Smooth muscle cell (in vitro differentiated cells): Measurements from ENCODE around the gene CORT. TPM values are rescaled to one million over a fixed set of nuclear protein-coding genes. Genes with fewer than 3 reads are reported as not detected.
"Not testable (repeated sequence)": the region's sequence is repeated elsewhere in the genome, so short reads cannot be mapped to it uniquely, and the experiment has no call there.

Experiments used
- DNase-seq: peaks from one replicate; lab custom pipeline; 2025; ENCODE audit not compliant: unreplicated experiment; lab: John Stamatoyannopoulos, UW
- H2AFZ ChIP-seq: fragments of 200-600 bp; sonication (generic); 2 replicates; pipeline ENCODE4 v1.6.0; 2016; ENCODE audit warnings: antibody characterized with exemption, low read depth, mild to moderate bottlenecking
- H3F3A ChIP-seq: fragments of 200-600 bp; sonication (generic); 2 replicates; pipeline ENCODE4 v1.6.0; 2017; ENCODE audit warnings: antibody characterized with exemption, low read depth
- H3K27ac ChIP-seq: fragments of 200-600 bp; sonication (generic); 2 replicates; pipeline ENCODE4 v1.5.1; 2016; ENCODE audit warnings: low read depth, mild to moderate bottlenecking
- H3K27me3 ChIP-seq: fragments of 200-600 bp; sonication (generic); 2 replicates; pipeline ENCODE4 v1.6.1; 2016; ENCODE audit warnings: low read depth, mild to moderate bottlenecking
- H3K36me3 ChIP-seq: fragments of 200-600 bp; sonication (generic); 2 replicates; pipeline ENCODE4 v1.5.1; 2016; ENCODE audit warnings: low read depth
- H3K4me1 ChIP-seq: fragments of 200-600 bp; sonication (generic); 2 replicates; pipeline ENCODE4 v1.5.1; 2016; ENCODE audit warnings: low read depth
- H3K4me2 ChIP-seq: fragments of 200-600 bp; sonication (generic); 2 replicates; pipeline ENCODE4 v1.6.0; 2016; ENCODE audit warnings: mild to moderate bottlenecking
- H3K4me3 ChIP-seq: fragments of 200-600 bp; sonication (generic); 2 replicates; pipeline ENCODE4 v1.5.1; 2016; ENCODE audit warnings: mild to moderate bottlenecking
- H3K79me2 ChIP-seq: fragments of 200-600 bp; sonication (generic); 2 replicates; pipeline ENCODE4 v1.6.0; 2016; ENCODE audit warnings: low read depth, mild to moderate bottlenecking
- H3K9ac ChIP-seq: fragments of 200-600 bp; sonication (generic); 2 replicates; pipeline ENCODE4 v1.6.0; 2016; ENCODE audit warnings: low read depth
- H3K9me3 ChIP-seq: fragments of 200-600 bp; sonication (generic); replicated peaks from 2 replicates; pipeline ENCODE4 v1.5.1; 2016; ENCODE audit warnings: low read depth
- H4K20me1 ChIP-seq: fragments of 200-600 bp; sonication (generic); 2 replicates; pipeline ENCODE4 v1.6.0; 2016; ENCODE audit warnings: low read depth
- WGBS: methylation state at CpG from one replicate; pipeline ENCODE4 v1.1.7; 2016; ENCODE audit warnings: low lambda C conversion rate; 5-methylcytosine and 5-hydroxymethylcytosine counted together
- polyA plus RNA-seq: library from polyadenylated mRNA; unstranded; fragments of >200 nt; fragmentation: Nextera tagmentation; extraction: Ambion mirVana; gene quantifications from 2 replicates; pipeline ENCODE4 v1.2.1, GENCODE V29; 2016
- total RNA-seq: library from RNA; depleted of rRNA; stranded (reverse); fragments of >200 nt; gene quantifications from 2 replicates; pipeline ENCODE4 v1.2.3, GENCODE V29; 2014
- TF ChIP-seq, protein P1 (sequence below): fragments of 200-600 bp; sonication (generic); IDR thresholded peaks from 2 replicates; pipeline ENCODE4 v1.5.1; 2017; ENCODE audit warnings: borderline replicate concordance, mild to moderate bottlenecking, antibody characterized with exemption; ENCODE audit not compliant: insufficient read depth, poor library complexity, severe bottlenecking

CORT gene
- total and polyA plus RNA-seq, 2 experiments from 2014 or later, result not detected

DNA sequence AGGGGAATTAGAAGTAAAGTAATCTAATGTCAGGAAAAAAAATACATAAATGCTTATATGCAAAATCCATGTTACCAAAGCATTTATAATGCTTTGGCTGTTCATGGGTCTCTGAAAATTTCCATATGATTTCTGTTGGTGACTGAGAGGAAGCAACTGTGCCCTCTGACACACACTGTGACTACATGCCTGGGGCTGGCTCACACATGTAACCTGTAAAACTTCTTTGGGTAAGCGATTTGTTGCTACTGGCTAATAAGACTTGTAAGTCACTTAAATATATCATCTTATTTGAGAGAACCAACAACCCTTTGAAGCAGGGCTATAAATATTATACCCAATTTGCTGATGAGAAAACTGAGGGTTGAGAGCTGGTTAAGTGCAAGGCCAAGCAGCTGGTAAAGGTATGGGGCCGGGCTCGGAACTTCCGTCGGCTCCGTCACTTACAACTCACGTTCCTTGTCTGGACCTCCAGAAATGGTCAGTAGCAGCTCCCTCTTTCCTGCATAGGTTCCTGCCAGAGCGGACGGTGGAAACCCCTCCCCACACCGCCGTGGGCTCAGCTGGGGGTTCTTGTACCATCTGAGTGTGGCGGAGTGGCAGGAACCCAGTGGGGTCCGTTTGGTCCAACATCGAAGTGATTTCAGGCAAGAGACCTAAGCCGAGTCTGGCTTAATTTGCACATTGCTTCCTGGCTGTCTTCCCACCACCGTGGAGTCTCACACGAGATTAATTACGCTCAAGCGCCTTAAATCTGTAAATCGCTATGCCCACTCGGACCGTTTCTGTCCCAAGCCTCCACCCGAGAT lies 21.8 kb downstream of the CORT start:
- peaks cover 21% of the 10 kb centered on the region for H3K79me2 ChIP-seq
- no peaks in the 10 kb centered on the region for H4K20me1 ChIP-seq
- DNase-seq, result no peak
- WGBS, result 6% methylated on average over 23 of the region's 23 CpGs
- no peak overlapping the region for H3K27ac ChIP-seq
- H3K4me3 ChIP-seq, result peak overlapping the region; percentile 73
- peak overlapping the region; percentile 59 for H3K9ac ChIP-seq
- H3K4me2 ChIP-seq, result peak overlapping the region; percentile 87
- H3K4me1 ChIP-seq, result peaks cover 15% of the 10 kb centered on the region
- TF ChIP-seq, protein P1, sequence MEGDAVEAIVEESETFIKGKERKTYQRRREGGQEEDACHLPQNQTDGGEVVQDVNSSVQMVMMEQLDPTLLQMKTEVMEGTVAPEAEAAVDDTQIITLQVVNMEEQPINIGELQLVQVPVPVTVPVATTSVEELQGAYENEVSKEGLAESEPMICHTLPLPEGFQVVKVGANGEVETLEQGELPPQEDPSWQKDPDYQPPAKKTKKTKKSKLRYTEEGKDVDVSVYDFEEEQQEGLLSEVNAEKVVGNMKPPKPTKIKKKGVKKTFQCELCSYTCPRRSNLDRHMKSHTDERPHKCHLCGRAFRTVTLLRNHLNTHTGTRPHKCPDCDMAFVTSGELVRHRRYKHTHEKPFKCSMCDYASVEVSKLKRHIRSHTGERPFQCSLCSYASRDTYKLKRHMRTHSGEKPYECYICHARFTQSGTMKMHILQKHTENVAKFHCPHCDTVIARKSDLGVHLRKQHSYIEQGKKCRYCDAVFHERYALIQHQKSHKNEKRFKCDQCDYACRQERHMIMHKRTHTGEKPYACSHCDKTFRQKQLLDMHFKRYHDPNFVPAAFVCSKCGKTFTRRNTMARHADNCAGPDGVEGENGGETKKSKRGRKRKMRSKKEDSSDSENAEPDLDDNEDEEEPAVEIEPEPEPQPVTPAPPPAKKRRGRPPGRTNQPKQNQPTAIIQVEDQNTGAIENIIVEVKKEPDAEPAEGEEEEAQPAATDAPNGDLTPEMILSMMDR, result no peak
- no peaks in the 10 kb centered on the region for H3F3A ChIP-seq
- peak overlapping the region; percentile 88 for H2AFZ ChIP-seq
- no peaks in the 10 kb centered on the region for H3K27me3 ChIP-seq
- no peaks in the 10 kb centered on the region for H3K36me3 ChIP-seq
- H3K9me3 ChIP-seq, result no peaks in the 10 kb centered on the region

DNA sequence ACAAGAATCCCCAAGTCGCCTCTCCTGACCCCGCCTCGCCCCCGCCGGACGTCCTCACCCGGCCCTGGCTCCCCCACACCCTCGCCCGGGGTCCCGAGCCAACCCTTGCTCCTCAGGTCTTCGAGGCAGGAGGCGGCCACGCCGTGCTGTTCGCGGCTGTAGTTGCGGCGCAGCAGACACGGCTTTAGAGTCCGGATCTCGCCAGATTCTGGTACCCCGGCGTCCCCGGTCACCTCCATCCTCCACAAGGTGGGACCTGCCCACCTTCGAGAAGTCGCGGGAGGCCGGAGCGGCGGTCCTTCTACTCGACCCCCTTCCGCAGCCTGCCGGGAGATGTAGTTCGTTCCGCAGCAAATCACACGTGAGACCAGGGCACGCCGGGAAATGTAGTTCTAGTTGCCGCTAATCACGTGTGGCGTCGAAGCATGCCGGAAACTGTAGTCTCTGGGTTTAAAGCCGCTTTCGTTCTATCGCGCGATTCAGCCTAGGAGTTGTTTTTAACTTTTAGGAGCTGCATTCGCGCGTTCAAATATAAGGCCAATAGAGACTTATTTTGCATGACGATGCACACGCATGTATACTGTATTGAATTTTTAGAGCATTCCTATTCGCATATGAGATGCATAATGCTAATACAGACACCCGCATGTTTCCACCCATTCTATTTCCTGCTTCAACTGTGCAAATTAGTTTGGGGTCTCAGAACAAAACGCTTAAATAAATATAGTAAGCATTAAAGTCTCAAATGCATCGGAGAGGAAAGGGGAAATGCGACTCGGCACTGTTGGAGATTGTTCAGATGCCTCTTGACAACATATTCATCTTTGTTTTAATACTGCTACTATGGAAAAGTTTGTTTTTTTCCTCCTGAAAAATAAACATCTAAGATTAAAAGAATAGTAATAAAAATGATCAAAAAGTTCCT lies 22.7 kb downstream of the CORT start, which contains the start of gene DFFA:
DFFA (minus strand) TSS at position 310 of the 925 bp plus-strand sequence; CDS start at position 239, 71 bp downstream.
- H3K9ac ChIP-seq, result peak within 1 kb of the TSS; percentile 59
- peaks cover 28% of the 10 kb centered on the region for H3K79me2 ChIP-seq
- no peaks in the 10 kb centered on the region for H3K27me3 ChIP-seq
- H2AFZ ChIP-seq, result peak within 1 kb of the TSS; percentile 95
- WGBS, result 6% methylated on average over 51 of the region's 59 CpGs
- peak within 1 kb of the TSS; percentile 5 for H3K27ac ChIP-seq
- no peaks in the 10 kb centered on the region for H4K20me1 ChIP-seq
- no peaks in the 10 kb centered on the region for H3K36me3 ChIP-seq
- H3F3A ChIP-seq, result no peaks in the 10 kb centered on the region
- TF ChIP-seq, protein P1, result no peak
- peak within 1 kb of the TSS; percentile 87 for H3K4me2 ChIP-seq
- H3K4me1 ChIP-seq, result peaks cover 15% of the 10 kb centered on the region
- H3K4me3 ChIP-seq, result peak within 1 kb of the TSS; percentile 73
- DNase-seq, result peak; percentile 58
- H3K9me3 ChIP-seq, result no peaks in the 10 kb centered on the region

DNA sequence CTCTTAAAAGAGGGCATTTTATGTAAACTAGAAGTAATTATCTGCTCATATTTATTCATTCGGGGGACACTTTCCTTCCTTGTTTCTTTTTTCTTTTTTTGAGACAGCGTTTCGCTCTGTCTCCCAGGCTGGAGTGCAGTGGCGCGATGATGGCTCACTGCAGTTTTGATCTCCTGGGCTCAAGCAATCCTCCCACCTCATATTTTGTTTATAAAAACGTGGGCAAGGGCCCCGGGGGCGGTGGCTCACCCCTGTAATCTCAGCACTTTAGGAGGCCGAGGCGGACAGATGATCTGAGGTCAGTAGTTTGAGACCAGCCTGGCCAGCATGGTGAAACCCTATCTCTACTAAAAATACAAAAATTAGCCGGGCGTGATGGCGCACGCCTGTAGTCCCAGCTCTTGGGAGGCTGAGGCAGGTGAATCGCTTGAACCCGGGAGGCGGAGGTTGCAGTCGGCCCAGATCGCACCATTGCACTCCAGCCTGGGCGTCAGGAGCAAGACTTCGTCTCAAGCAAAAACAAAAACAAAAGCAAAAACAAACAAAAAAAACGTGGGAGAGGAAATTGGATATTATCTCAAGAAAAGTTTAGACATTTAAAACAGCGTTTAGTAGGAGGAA lies 23.4 kb downstream of the CORT start:
- H3K79me2 ChIP-seq, result peaks cover 36% of the 10 kb centered on the region
- H3K9ac ChIP-seq, result no peak overlapping the region

DNA sequence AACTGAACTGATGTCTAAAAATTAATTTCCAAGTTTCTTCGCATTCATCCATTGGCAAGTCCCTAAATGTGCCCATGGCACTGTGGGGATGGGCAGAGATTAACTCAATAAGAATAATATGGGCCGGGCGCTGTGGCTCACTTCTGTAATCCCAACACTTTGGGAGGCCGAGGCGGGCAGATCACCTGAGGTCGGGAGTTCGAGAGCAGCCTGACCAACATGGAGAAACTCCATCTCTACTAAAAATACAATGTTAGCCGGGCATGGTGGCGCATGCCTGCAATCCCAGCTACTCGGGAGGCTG lies 24.4 kb downstream of the CORT start:
- H3K9me3 ChIP-seq, DNase-seq, H3K27ac ChIP-seq, H3F3A ChIP-seq, H3K36me3 ChIP-seq, H3K9ac ChIP-seq, H4K20me1 ChIP-seq, H3K27me3 ChIP-seq: not testable (repeated sequence)
- H3K4me1 ChIP-seq, result peaks cover 15% of the 10 kb centered on the region
- peak overlapping the region; percentile 90 for H3K4me2 ChIP-seq
- peak overlapping the region; percentile 71 for H3K4me3 ChIP-seq
- H3K79me2 ChIP-seq, result peaks cover 39% of the 10 kb centered on the region
- WGBS, result 90% methylated on average over 10 of the region's 10 CpGs
- H2AFZ ChIP-seq, result peak overlapping the region; percentile 92

More for the DNA sequence above, 23.4 kb downstream of the CORT start:
- Histone ChIP-seq H4K20me1 (peaks cover under 1% of the 10 kb centered on the region), H3K27me3 (no peaks in the 10 kb centered on the region), H3F3A (no peaks in the 10 kb centered on the region), H2AFZ (peak overlapping the region; percentile 95), H3K9me3 (no peaks in the 10 kb centered on the region), H3K4me3 (peak overlapping the region; percentile 73), H3K4me1 (peaks cover 15% of the 10 kb centered on the region), H3K36me3 (no peaks in the 10 kb centered on the region), H3K27ac (no peak overlapping the region), H3K4me2 (peak overlapping the region; percentile 87)
- TF ChIP-seq, protein P1, result no peak
- no peak for DNase-seq
- WGBS, result 93% methylated on average over 23 of the region's 23 CpGs
